ENCODE results near the gene HCN2. TPM values are rescaled to one million over a fixed set of nuclear protein-coding genes. Genes with fewer than 3 reads are reported as not detected.

Gene HCN2
- total and polyA plus RNA-seq, 9 of the 15 experiments (the other 6 are each of a cell fraction or from before 2014, with no cell fraction given) = 0.29 to 4.2 (median 0.82) TPM; not detected in 2

GRCh38 chr19:570251-570686 is 19.4 kb upstream of the HCN2 start:
- in situ Hi-C loops (cut with MboI) = no loop called here
- CTCF ChIA-PET (ENCODE audit: low intra/inter-chr PET ratio) = no interaction called here
- peaks cover 20% of the 10 kb centered on the region for H4K20me1 ChIP-seq (replicated peaks; ENCODE audit: control insufficient read depth, insufficient read depth, low read length)
- TF ChIP-seq TOE1 (IDR thresholded peaks at IDR 0.05; ENCODE audit: borderline replicate concordance) (0 out of 2 replicates have a peak, but pooled peaks have one; percentile 16), TOE1 (CRISPR knock-in tag; IDR thresholded peaks at IDR 0.05; ENCODE audit: borderline replicate concordance, low read depth) (no peak), NFE2L1 (tag; IDR thresholded peaks at IDR 0.05; ENCODE audit: borderline replicate concordance, low read depth) (no peak), PTBP1 (IDR thresholded peaks at IDR 0.05; ENCODE audit: low read depth, low read length) (no peak), BRF1 (IDR thresholded peaks at IDR 0.05; ENCODE audit: borderline replicate concordance, extremely low read depth, insufficient read length) (no peak), TRIM24 (IDR thresholded peaks at IDR 0.05) (peak; percentile 31 to 69; a peak in 3 of 4 replicates)
- peaks cover 10% of the 10 kb centered on the region for H3K9me3 ChIP-seq (replicated peaks; ENCODE audit: control insufficient read depth, insufficient read depth, low read depth, low read length)
- H3K4me2 ChIP-seq (ENCODE audit: insufficient read depth, low read length) = no peak overlapping the region
- BruUV-seq (replicated peaks) = no TSS peak
- H3K36me3 ChIP-seq (ENCODE audit: control insufficient read depth, insufficient read depth, low read length) = peaks cover 3% of the 10 kb centered on the region; the same call in 1 of the 3 replicates
- H3K9me1 ChIP-seq (ENCODE audit: control insufficient read depth, insufficient read depth, low read length) = peaks cover 5% of the 10 kb centered on the region
- no peak overlapping the region for H2AFZ ChIP-seq (ENCODE audit: low read depth, low read length)
- 92% methylated on average over 12 of the region's 25 CpGs for WGBS (ENCODE audit: insufficient coverage, low coverage, missing lambda C conversion rate)
- H3K79me2 ChIP-seq (ENCODE audit: control insufficient read depth, insufficient read depth, low read length) = peaks cover 32% of the 10 kb centered on the region
- ATAC-seq (no peak), FAIRE-seq (no peak), DNase-seq (ENCODE audit: extremely low read depth in 1 of 4, low spot score in 3 of 4) (peak in 3 of 4 experiments; percentile 55 to 61 (median 60))
- H3K9ac ChIP-seq (ENCODE audit: insufficient read depth in 1 of 2, low read depth in 2 of 2, low read length in 2 of 2) = no peak overlapping the region
- intact Hi-C loops (cut with micrococcal nuclease) = no loop called here
- POLR2A ChIA-PET = no interaction called here
- no peak overlapping the region for H3K4me3 ChIP-seq
- peaks cover 14 to 58% of the 10 kb centered on the region in 2 experiments for H3K4me1 ChIP-seq (replicated peaks in 1 of 2; ENCODE audit: control insufficient read depth in 2 of 2, insufficient read depth in 2 of 2, low read length in 2 of 2)
- no peaks in the 10 kb centered on the region for H3K27me3 ChIP-seq (ENCODE audit: control insufficient read depth in 2 of 2, insufficient read depth in 2 of 2, low read length in 2 of 2)
- H3K27ac ChIP-seq (ENCODE audit: extremely low read depth, low read depth, low read length) = peak overlapping the region; percentile 65; the same call in 1 of the 3 replicates
